HepG2 (cell line): ENCODE measurements around the gene COX6A2. TPM values are rescaled to one million over a fixed set of nuclear protein-coding genes. Genes with fewer than 3 reads are reported as not detected.

ENCODE experiments used
- ADNP ChIP-seq: sonication (generic); formaldehyde crosslinking; IDR thresholded peaks from 2 replicates; pipeline ENCODE4 v1.4.0; 2020; ENCODE audit warnings: missing genetic modification reagents
- HIVEP1 ChIP-seq: sonication (generic); formaldehyde crosslinking; IDR thresholded peaks from 2 replicates; pipeline ENCODE4 v1.4.0; 2020; ENCODE audit warnings: mild to moderate bottlenecking, missing genetic modification reagents
- MED13 ChIP-seq: sonication (generic); formaldehyde crosslinking; IDR thresholded peaks from 2 replicates; pipeline ENCODE4 v1.5.0; 2020; ENCODE audit warnings: missing genetic modification reagents
- RFXAP ChIP-seq: sonication (generic); formaldehyde crosslinking; IDR thresholded peaks from 2 replicates; pipeline ENCODE4 v1.4.0; 2020; ENCODE audit warnings: missing genetic modification reagents, borderline replicate concordance
- SMAD9 ChIP-seq: sonication (generic); formaldehyde crosslinking; IDR thresholded peaks from 2 replicates; pipeline ENCODE4 v1.5.1; 2020; ENCODE audit warnings: mild to moderate bottlenecking, missing genetic modification reagents
- ZBTB8A ChIP-seq: sonication (generic); formaldehyde crosslinking; IDR thresholded peaks from 2 replicates; pipeline ENCODE4 v1.4.0; 2020; ENCODE audit warnings: mild to moderate bottlenecking, low read depth, missing genetic modification reagents, borderline replicate concordance
- ZNF747 ChIP-seq: sonication (generic); formaldehyde crosslinking; IDR thresholded peaks from 2 replicates; pipeline ENCODE4 v1.8.1; 2023; ENCODE audit warnings: missing genetic modification reagents, mild to moderate bottlenecking, borderline replicate concordance
- ZNF772 ChIP-seq: sonication (generic); formaldehyde crosslinking; IDR thresholded peaks from 2 replicates; pipeline ENCODE4 v1.5.0; 2020; ENCODE audit warnings: mild to moderate bottlenecking, missing genetic modification reagents
- polyA plus RNA-seq, 8 experiments: library from polyadenylated mRNA; depleted of rRNA in 3 of 8; stranded (reverse) in 7 of 8; unstranded in 1 of 8; fragments of >200 nt; fragmentation: Illumina TruSeq in 4 of 8; extraction: Trizol in 4 of 8; gene quantifications; 2 replicates each; pipeline versions ENCODE4 v1.2.1 to v1.2.3, GENCODE V29; 2011 to 2016; ENCODE audit warnings: low read depth in 4 of 8, missing spikeins in 1 of 8, mixed read lengths in 1 of 8; ENCODE audit not compliant: insufficient read depth in 1 of 8
- total RNA-seq, 5 experiments: library from RNA; depleted of rRNA; stranded (reverse); fragments of >200 nt; fragmentation: Illumina TruSeq; extraction: Trizol; gene quantifications; 2 replicates each; pipeline ENCODE4 v1.2.3, GENCODE V29; 2016; ENCODE audit warnings: low read depth in 1 of 5
- TF ChIP-seq, protein P1 (sequence below): sonication (generic); formaldehyde crosslinking; IDR thresholded peaks from 2 replicates; pipeline ENCODE4 v1.4.0; 2020; ENCODE audit warnings: mild to moderate bottlenecking, missing genetic modification reagents
- TF ChIP-seq, protein P2 (sequence below): sonication (generic); formaldehyde crosslinking; IDR thresholded peaks from 2 replicates; pipeline ENCODE4 v1.4.0; 2020; ENCODE audit warnings: missing genetic modification reagents
- TF ChIP-seq, protein P3 (sequence below): sonication (generic); formaldehyde crosslinking; IDR thresholded peaks from 2 replicates; pipeline ENCODE4 v1.5.1; 2020; ENCODE audit warnings: missing genetic modification reagents, mild to moderate bottlenecking, borderline replicate concordance
- TF ChIP-seq, protein P4 (sequence below): sonication (generic); formaldehyde crosslinking; IDR thresholded peaks from 2 replicates; pipeline ENCODE4 v1.4.0; 2020; ENCODE audit warnings: missing genetic modification reagents

Gene COX6A2
- total and polyA plus RNA-seq, 2 of the 13 experiments (the other 11 are each of a cell fraction or from before 2014, with no cell fraction given), result not detected

DNA sequence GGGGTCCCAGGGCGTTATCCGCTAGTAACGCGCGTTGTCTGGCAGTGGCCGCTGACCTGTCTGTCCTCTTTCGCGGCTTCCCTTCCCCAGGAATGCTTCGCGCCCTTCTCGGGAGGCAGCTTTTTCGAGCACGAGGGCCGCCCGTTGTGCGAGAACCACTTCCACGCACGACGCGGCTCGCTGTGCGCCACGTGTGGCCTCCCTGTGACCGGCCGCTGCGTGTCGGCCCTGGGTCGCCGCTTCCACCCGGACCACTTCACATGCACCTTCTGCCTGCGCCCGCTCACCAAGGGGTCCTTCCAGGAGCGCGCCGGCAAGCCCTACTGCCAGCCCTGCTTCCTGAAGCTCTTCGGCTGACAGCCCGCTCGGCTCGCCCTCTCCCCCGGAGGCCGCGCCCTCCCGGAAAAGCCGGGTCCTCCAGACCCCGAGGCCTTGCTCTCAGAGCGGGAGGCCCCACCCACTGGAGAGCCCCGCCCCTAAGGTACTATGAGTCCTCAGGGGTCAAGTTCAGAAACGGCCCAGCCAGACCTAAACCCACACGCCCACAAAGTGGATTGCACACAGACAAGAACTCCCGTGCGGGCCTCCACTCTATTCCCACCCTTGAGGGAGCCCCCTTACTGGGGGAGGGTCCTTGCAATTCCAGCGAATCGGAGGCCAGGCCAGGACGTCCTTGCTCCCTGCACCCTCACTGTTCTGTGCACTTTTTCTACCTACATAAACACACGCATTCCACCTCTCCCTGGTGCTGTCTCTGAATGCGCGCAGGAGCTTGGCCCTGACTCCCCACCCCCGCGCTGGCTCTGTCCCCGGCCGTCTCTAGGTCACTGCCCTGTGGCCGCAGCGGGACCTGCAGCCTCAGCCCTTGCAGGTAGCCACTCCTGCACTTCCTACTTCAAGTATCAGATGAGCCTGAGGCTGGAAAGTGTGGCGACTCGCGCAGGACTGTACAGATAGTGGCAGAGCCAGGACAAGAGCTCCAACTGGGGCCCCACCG, 49.4 kb upstream of the COX6A2 start (continued):
- TF ChIP-seq ZBTB8A (CRISPR knock-in tag) (0 out of 2 replicates have a peak, but pooled peaks have one; percentile 66), HIVEP1 (CRISPR knock-in tag) (peak; percentile 31; the same call in 1 of the 2 replicates), RFXAP (CRISPR knock-in tag) (no peak; the same call in 1 of the 2 replicates), ZNF772 (CRISPR knock-in tag) (no peak; the same call in 1 of the 2 replicates), MED13 (CRISPR knock-in tag) (no peak), ZNF747 (CRISPR knock-in tag) (no peak), ADNP (CRISPR knock-in tag) (no peak), SMAD9 (no peak)
- TF ChIP-seq, protein P1, sequence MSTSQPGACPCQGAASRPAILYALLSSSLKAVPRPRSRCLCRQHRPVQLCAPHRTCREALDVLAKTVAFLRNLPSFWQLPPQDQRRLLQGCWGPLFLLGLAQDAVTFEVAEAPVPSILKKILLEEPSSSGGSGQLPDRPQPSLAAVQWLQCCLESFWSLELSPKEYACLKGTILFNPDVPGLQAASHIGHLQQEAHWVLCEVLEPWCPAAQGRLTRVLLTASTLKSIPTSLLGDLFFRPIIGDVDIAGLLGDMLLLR (CRISPR knock-in tag), result no peak; the same call in none of the 2 replicates
- TF ChIP-seq, protein P2, sequence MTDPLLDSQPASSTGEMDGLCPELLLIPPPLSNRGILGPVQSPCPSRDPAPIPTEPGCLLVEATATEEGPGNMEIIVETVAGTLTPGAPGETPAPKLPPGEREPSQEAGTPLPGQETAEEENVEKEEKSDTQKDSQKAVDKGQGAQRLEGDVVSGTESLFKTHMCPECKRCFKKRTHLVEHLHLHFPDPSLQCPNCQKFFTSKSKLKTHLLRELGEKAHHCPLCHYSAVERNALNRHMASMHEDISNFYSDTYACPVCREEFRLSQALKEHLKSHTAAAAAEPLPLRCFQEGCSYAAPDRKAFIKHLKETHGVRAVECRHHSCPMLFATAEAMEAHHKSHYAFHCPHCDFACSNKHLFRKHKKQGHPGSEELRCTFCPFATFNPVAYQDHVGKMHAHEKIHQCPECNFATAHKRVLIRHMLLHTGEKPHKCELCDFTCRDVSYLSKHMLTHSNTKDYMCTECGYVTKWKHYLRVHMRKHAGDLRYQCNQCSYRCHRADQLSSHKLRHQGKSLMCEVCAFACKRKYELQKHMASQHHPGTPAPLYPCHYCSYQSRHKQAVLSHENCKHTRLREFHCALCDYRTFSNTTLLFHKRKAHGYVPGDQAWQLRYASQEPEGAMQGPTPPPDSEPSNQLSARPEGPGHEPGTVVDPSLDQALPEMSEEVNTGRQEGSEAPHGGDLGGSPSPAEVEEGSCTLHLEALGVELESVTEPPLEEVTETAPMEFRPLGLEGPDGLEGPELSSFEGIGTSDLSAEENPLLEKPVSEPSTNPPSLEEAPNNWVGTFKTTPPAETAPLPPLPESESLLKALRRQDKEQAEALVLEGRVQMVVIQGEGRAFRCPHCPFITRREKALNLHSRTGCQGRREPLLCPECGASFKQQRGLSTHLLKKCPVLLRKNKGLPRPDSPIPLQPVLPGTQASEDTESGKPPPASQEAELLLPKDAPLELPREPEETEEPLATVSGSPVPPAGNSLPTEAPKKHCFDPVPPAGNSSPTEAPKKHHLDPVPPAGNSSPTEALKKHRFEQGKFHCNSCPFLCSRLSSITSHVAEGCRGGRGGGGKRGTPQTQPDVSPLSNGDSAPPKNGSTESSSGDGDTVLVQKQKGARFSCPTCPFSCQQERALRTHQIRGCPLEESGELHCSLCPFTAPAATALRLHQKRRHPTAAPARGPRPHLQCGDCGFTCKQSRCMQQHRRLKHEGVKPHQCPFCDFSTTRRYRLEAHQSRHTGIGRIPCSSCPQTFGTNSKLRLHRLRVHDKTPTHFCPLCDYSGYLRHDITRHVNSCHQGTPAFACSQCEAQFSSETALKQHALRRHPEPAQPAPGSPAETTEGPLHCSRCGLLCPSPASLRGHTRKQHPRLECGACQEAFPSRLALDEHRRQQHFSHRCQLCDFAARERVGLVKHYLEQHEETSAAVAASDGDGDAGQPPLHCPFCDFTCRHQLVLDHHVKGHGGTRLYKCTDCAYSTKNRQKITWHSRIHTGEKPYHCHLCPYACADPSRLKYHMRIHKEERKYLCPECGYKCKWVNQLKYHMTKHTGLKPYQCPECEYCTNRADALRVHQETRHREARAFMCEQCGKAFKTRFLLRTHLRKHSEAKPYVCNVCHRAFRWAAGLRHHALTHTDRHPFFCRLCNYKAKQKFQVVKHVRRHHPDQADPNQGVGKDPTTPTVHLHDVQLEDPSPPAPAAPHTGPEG (CRISPR knock-in tag), result 0 out of 2 replicates have a peak, but pooled peaks have one; percentile 27
- TF ChIP-seq, protein P3, sequence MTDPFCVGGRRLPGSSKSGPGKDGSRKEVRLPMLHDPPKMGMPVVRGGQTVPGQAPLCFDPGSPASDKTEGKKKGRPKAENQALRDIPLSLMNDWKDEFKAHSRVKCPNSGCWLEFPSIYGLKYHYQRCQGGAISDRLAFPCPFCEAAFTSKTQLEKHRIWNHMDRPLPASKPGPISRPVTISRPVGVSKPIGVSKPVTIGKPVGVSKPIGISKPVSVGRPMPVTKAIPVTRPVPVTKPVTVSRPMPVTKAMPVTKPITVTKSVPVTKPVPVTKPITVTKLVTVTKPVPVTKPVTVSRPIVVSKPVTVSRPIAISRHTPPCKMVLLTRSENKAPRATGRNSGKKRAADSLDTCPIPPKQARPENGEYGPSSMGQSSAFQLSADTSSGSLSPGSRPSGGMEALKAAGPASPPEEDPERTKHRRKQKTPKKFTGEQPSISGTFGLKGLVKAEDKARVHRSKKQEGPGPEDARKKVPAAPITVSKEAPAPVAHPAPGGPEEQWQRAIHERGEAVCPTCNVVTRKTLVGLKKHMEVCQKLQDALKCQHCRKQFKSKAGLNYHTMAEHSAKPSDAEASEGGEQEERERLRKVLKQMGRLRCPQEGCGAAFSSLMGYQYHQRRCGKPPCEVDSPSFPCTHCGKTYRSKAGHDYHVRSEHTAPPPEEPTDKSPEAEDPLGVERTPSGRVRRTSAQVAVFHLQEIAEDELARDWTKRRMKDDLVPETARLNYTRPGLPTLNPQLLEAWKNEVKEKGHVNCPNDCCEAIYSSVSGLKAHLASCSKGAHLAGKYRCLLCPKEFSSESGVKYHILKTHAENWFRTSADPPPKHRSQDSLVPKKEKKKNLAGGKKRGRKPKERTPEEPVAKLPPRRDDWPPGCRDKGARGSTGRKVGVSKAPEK (CRISPR knock-in tag), result peak; percentile 91; the same call in 1 of the 2 replicates
- TF ChIP-seq, protein P4, sequence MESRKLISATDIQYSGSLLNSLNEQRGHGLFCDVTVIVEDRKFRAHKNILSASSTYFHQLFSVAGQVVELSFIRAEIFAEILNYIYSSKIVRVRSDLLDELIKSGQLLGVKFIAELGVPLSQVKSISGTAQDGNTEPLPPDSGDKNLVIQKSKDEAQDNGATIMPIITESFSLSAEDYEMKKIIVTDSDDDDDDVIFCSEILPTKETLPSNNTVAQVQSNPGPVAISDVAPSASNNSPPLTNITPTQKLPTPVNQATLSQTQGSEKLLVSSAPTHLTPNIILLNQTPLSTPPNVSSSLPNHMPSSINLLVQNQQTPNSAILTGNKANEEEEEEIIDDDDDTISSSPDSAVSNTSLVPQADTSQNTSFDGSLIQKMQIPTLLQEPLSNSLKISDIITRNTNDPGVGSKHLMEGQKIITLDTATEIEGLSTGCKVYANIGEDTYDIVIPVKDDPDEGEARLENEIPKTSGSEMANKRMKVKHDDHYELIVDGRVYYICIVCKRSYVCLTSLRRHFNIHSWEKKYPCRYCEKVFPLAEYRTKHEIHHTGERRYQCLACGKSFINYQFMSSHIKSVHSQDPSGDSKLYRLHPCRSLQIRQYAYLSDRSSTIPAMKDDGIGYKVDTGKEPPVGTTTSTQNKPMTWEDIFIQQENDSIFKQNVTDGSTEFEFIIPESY, result 0 out of 2 replicates have a peak, but pooled peaks have one; percentile 6
